Measurements from ENCODE around the gene PAM16. TPM values are rescaled to one million over a fixed set of nuclear protein-coding genes. Genes with fewer than 3 reads are reported as not detected.

The PAM16 gene
- total RNA-seq, 2 donors from 2014 or later = 57.7 to 66.2 TPM

GRCh38 chr16:4339909-4340308 is 11.2 kb downstream of the PAM16 start:
- Mint-ChIP-seq H3K4me1 (peaks cover 4% of the 10 kb centered on the region), H3K27ac (no peak overlapping the region), H3K9me3 (peaks cover 7% of the 10 kb centered on the region), H3K4me3 (no peak overlapping the region), H3K27me3 (ENCODE audit: insufficient read depth) (no peaks in the 10 kb centered on the region), H3K36me3 (ENCODE audit: low read depth) (peaks cover 19% of the 10 kb centered on the region)
- Histone ChIP-seq H3K27ac (ENCODE audit: low read depth, low read length) (no peak overlapping the region), H3K27me3 (ENCODE audit: control insufficient read depth, insufficient read depth, low read length, poor library complexity, severe bottlenecking) (no peaks in the 10 kb centered on the region), H3K4me3 (ENCODE audit: low read length) (no peak overlapping the region), H3K9ac (ENCODE audit: extremely low read depth, low read length, poor library complexity, severe bottlenecking) (no peak overlapping the region), H3K9me3 (ENCODE audit: control insufficient read depth, low read length) (no peaks in the 10 kb centered on the region), H3K4me1 (ENCODE audit: control insufficient read depth, insufficient read depth, low read length) (no peaks in the 10 kb centered on the region), H3K36me3 (ENCODE audit: control insufficient read depth, insufficient read depth, low read length) (peaks cover 23% of the 10 kb centered on the region)
- 94 to 95% methylated on average over 8 to 14 of the region's 14 CpGs for WGBS, 2 experiments (ENCODE audit: insufficient coverage in 1 of 2, insufficient read length in 1 of 2)
- DNase-seq = no peak
- no peak for TF ChIP-seq CTCF (conservative IDR thresholded peaks at IDR 0.05)

GRCh38 chr16:4339455-4339854 is 11.7 kb downstream of the PAM16 start:
- TF ChIP-seq CTCF (conservative IDR thresholded peaks at IDR 0.05) = no peak
- Mint-ChIP-seq H3K4me1 (peaks cover 4% of the 10 kb centered on the region), H3K27me3 (ENCODE audit: insufficient read depth) (no peaks in the 10 kb centered on the region), H3K36me3 (ENCODE audit: low read depth) (peaks cover 17% of the 10 kb centered on the region), H3K9me3 (peaks cover 4% of the 10 kb centered on the region), H3K27ac (no peak overlapping the region), H3K4me3 (no peak overlapping the region)
- H3K27ac ChIP-seq (ENCODE audit: low read depth, low read length) = peak overlapping the region; percentile 38
- H3K9ac ChIP-seq (ENCODE audit: extremely low read depth, low read length, poor library complexity, severe bottlenecking) = no peak overlapping the region
- no peaks in the 10 kb centered on the region for H3K4me1 ChIP-seq (ENCODE audit: control insufficient read depth, insufficient read depth, low read length)
- H3K27me3 ChIP-seq (ENCODE audit: control insufficient read depth, insufficient read depth, low read length, poor library complexity, severe bottlenecking) = no peaks in the 10 kb centered on the region
- no peak overlapping the region for H3K4me3 ChIP-seq (ENCODE audit: low read length)
- WGBS, 2 experiments (ENCODE audit: insufficient coverage in 1 of 2, insufficient read length in 1 of 2) = 86 to 88% methylated on average over 4 to 10 of the region's 10 CpGs
- peaks cover 23% of the 10 kb centered on the region for H3K36me3 ChIP-seq (ENCODE audit: control insufficient read depth, insufficient read depth, low read length)
- no peaks in the 10 kb centered on the region for H3K9me3 ChIP-seq (ENCODE audit: control insufficient read depth, low read length)
- DNase-seq = no peak

GRCh38 chr16:4338712-4339299 is 12.3 kb downstream of the PAM16 start:
- Histone ChIP-seq H3K36me3 (ENCODE audit: control insufficient read depth, insufficient read depth, low read length) (peaks cover 21% of the 10 kb centered on the region), H3K27me3 (ENCODE audit: control insufficient read depth, insufficient read depth, low read length, poor library complexity, severe bottlenecking) (no peaks in the 10 kb centered on the region), H3K4me3 (ENCODE audit: low read length) (no peak overlapping the region), H3K9ac (ENCODE audit: extremely low read depth, low read length, poor library complexity, severe bottlenecking) (no peak overlapping the region), H3K27ac (ENCODE audit: low read depth, low read length) (peak overlapping the region; percentile 24), H3K4me1 (ENCODE audit: control insufficient read depth, insufficient read depth, low read length) (no peaks in the 10 kb centered on the region), H3K9me3 (ENCODE audit: control insufficient read depth, low read length) (no peaks in the 10 kb centered on the region)
- Mint-ChIP-seq H3K4me1 (peaks cover 4% of the 10 kb centered on the region), H3K36me3 (ENCODE audit: low read depth) (peaks cover 14% of the 10 kb centered on the region), H3K4me3 (no peak overlapping the region), H3K9me3 (peaks cover 2% of the 10 kb centered on the region), H3K27me3 (ENCODE audit: insufficient read depth) (no peaks in the 10 kb centered on the region), H3K27ac (no peak overlapping the region)
- DNase-seq = no peak
- WGBS, 2 experiments (ENCODE audit: insufficient coverage in 1 of 2, insufficient read length in 1 of 2) = 92 to 93% methylated on average over 7 to 10 of the region's 10 CpGs
- no peak for TF ChIP-seq CTCF (conservative IDR thresholded peaks at IDR 0.05)

Measured in endodermal cell (in vitro differentiated cells).